ENCODE results near the gene NR1H3. TPM values are rescaled to one million over a fixed set of nuclear protein-coding genes. Genes with fewer than 3 reads are reported as not detected.
A peak's percentile ranks its signal among the peaks of the same experiment; 100 is the strongest.

Gene NR1H3
- total and polyA plus RNA-seq, 2 of the 4 experiments (the other 2 are of a cell fraction): 9.1 to 13.6 TPM

- no peak overlapping the region for H4K5ac ChIP-seq (ENCODE audit: low read depth, low read length)
- H3K79me1 ChIP-seq (ENCODE audit: low read depth in 1 of 2, low read length in 2 of 2): peaks cover 0 to 16% of the 10 kb centered on the region in 2 experiments; a peak in 3 of 4 replicates
- no peaks in the 10 kb centered on the region for H3K9me3 ChIP-seq (ENCODE audit: control insufficient read depth, insufficient read depth, low read length)
- 0 out of 2 replicates have a peak overlapping the region, but pooled peaks have one; percentile 31 for H3K14ac ChIP-seq (replicated peaks; ENCODE audit: low read depth, low read length)
- no peak overlapping the region for H3K56ac ChIP-seq (ENCODE audit: extremely low read depth, insufficient read depth, low read length)
- H2BK15ac ChIP-seq (ENCODE audit: low read depth, low read length): peak overlapping the region; percentile 59; the same call in 1 of the 3 replicates
- H2BK5ac ChIP-seq (ENCODE audit: low read depth, low read length, poor library complexity, severe bottlenecking): peak overlapping the region; percentile 9
- intact Hi-C loops (cut with micrococcal nuclease): no loop called here
- peak; percentile 82 for DNase-seq
- no peak overlapping the region for H2AFZ ChIP-seq (replicated peaks; ENCODE audit: low read length, poor library complexity)
- H3K4me2 ChIP-seq (ENCODE audit: low read depth, low read length): peak overlapping the region; percentile 25; the same call in 1 of the 2 replicates
- TF ChIP-seq POLR2A (IDR thresholded peaks at IDR 0.05; ENCODE audit: low read depth, low read length): no peak
- TF ChIP-seq MXI1 (IDR thresholded peaks at IDR 0.05; ENCODE audit: borderline replicate concordance, low read depth, low read length): no peak
- no peak for TF ChIP-seq CEBPB (IDR thresholded peaks at IDR 0.05; ENCODE audit: low read depth, low read length)
- no peak for TF ChIP-seq CHD1 (IDR thresholded peaks at IDR 0.05; ENCODE audit: low read depth, low read length)
- no peak for TF ChIP-seq USF2 (IDR thresholded peaks at IDR 0.05; ENCODE audit: low read depth, low read length)
- TF ChIP-seq FOS (IDR thresholded peaks at IDR 0.05; ENCODE audit: low read depth, low read length): no peak
- TF ChIP-seq NFE2L2 (IDR thresholded peaks at IDR 0.05; ENCODE audit: low read depth, low read length): no peak
- no peak for TF ChIP-seq CTCF (conservative IDR thresholded peaks at IDR 0.05; ENCODE audit: low read depth, low read length)
- TF ChIP-seq RAD21 (IDR thresholded peaks at IDR 0.05; ENCODE audit: low read length): no peak
- TF ChIP-seq RFX5 (IDR thresholded peaks at IDR 0.05; ENCODE audit: low read depth, low read length): no peak
- no peak for TF ChIP-seq MAZ (IDR thresholded peaks at IDR 0.05; ENCODE audit: borderline replicate concordance, low read depth, low read length)
- no peak for TF ChIP-seq ELK1 (IDR thresholded peaks at IDR 0.05; ENCODE audit: borderline replicate concordance, low read depth, low read length)
- TF ChIP-seq SMC3 (IDR thresholded peaks at IDR 0.05; ENCODE audit: low read depth, low read length): no peak
- no peak for TF ChIP-seq BHLHE40 (IDR thresholded peaks at IDR 0.05; ENCODE audit: low read depth, low read length)
- no peak for TF ChIP-seq RCOR1 (IDR thresholded peaks at IDR 0.05; ENCODE audit: insufficient replicate concordance, low read length)
- no peak for TF ChIP-seq MAFK (IDR thresholded peaks at IDR 0.05; ENCODE audit: low read depth, low read length)
- H2AK9ac ChIP-seq (replicated peaks; ENCODE audit: low read depth, low read length, poor library complexity): peak overlapping the region; percentile 29
- H3K9me1 ChIP-seq (ENCODE audit: insufficient read depth, low read length): peaks cover 21% of the 10 kb centered on the region
- ATAC-seq (ENCODE audit: low read depth): no peak; the same call in none of the 2 replicates
- peak overlapping the region; percentile 42; the same call in 1 of the 2 replicates for H3K27ac ChIP-seq (ENCODE audit: insufficient read depth, low read length)
- no peak overlapping the region for H4K91ac ChIP-seq (ENCODE audit: insufficient read depth, low read depth, low read length)
- H3K27me3 ChIP-seq (ENCODE audit: control insufficient read depth, insufficient read depth, low read length): no peaks in the 10 kb centered on the region
- H4K8ac ChIP-seq (ENCODE audit: low read depth in 2 of 2, low read length in 2 of 2): peak overlapping the region in 1 of 2 experiments; percentile 31; a peak in 1 of 4 replicates
- no TSS peak for BruUV-seq (replicated peaks)
- H2BK120ac ChIP-seq (ENCODE audit: low read depth, low read length): peak overlapping the region; percentile 44
- dilution Hi-C loops (cut with HindIII; ENCODE audit: low sequenced_read_pairs, unreplicated experiment): no loop called here
- H3K18ac ChIP-seq (ENCODE audit: low read depth, low read length): no peak overlapping the region
- ChIA-PET POLR2A (ENCODE audit: unreplicated experiment) (no interaction called here), CTCF (no interaction called here)
- peak overlapping the region; percentile 64; the same call in 1 of the 2 replicates for H2BK20ac ChIP-seq (ENCODE audit: low read depth, low read length)
- no peak overlapping the region; the same call in 1 of the 2 replicates for H3K23ac ChIP-seq (ENCODE audit: low read depth, low read length)
- H3K4me1 ChIP-seq (ENCODE audit: control insufficient read depth, insufficient read depth, low read length): peaks cover 19% of the 10 kb centered on the region
- H3K4ac ChIP-seq (ENCODE audit: low read depth, low read length): peak overlapping the region; percentile 78
- peak overlapping the region; percentile 89 for H2AK5ac ChIP-seq (ENCODE audit: low read depth, low read length)
- H3K4me3 ChIP-seq (ENCODE audit: insufficient read depth, low read depth, low read length): no peak overlapping the region
- in situ Hi-C loops (cut with MboI; ENCODE audit: low sequenced_read_pairs): loop anchor here (5.0 kb wide), 1 partner anchor 87 kb away; the partner anchor contains the start of gene ARFGAP2
- WGBS, 2 experiments (ENCODE audit: extremely low coverage in 2 of 2, insufficient read length in 1 of 2): no CpG with 5 or more reads among the region's 4 CpGs
- H3K36me3 ChIP-seq (ENCODE audit: control insufficient read depth, insufficient read depth, low read length): peaks cover 6% of the 10 kb centered on the region; the same call in 1 of the 2 replicates
- H4K20me1 ChIP-seq (ENCODE audit: insufficient read depth, low read length): no peaks in the 10 kb centered on the region; the same call in 1 of the 2 replicates
- H3K9ac ChIP-seq (ENCODE audit: low read depth, low read length): no peak overlapping the region
Measured at GRCh38 chr11:47264521-47264920, 6.7 kb downstream of the NR1H3 start.
